ENCODE data around the gene ALDH1L2. TPM values are rescaled to one million over a fixed set of nuclear protein-coding genes. Genes with fewer than 3 reads are reported as not detected.

ALDH1L2 gene
- total and polyA plus RNA-seq, 10 donors = 0.07 to 10.4 (median 3.2) TPM

DNA sequence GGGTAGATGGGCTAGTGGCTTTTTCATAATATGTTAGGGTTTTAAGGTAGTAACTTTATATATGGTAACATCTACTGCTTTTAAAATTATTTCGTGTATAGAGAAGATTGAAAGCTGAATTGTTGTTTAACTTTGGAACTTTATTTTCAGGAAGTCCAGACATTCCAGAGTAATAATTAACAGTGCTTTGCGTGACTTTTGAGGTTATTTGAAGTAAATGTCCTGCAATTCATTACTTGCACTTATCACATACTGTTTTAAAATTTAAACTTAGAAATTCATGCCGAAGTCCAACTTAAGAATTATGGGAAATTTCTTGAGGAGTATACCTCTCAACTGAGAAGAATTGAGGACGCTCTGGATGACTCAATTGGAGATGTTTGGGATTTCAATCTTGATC, 26.6 kb upstream of the ALDH1L2 start:
- no peaks in the 10 kb centered on the region for H3K9me3 ChIP-seq
- H3K4me1 ChIP-seq = peaks cover 19 to 81% (median 52%) of the 10 kb centered on the region in 6 donors
- DNase-seq = no peak
- WGBS, 5 donors = 53 to 65% (median 57%) methylated on average over 4 of the region's 4 CpGs
- H3K27me3 ChIP-seq (replicated peaks in 1 of 7) = peaks cover 0 to 9% (median 0%) of the 10 kb centered on the region in 7 donors
- H3K27ac ChIP-seq = peak overlapping the region in 6 of 8 donors; percentile 97 to 99 (median 99)
- TF ChIP-seq POLR2A (IDR thresholded peaks at IDR 0.05) (no peak), POLR2AphosphoS5 (IDR thresholded peaks at IDR 0.05) (no peak)
- TF ChIP-seq, protein P1, sequence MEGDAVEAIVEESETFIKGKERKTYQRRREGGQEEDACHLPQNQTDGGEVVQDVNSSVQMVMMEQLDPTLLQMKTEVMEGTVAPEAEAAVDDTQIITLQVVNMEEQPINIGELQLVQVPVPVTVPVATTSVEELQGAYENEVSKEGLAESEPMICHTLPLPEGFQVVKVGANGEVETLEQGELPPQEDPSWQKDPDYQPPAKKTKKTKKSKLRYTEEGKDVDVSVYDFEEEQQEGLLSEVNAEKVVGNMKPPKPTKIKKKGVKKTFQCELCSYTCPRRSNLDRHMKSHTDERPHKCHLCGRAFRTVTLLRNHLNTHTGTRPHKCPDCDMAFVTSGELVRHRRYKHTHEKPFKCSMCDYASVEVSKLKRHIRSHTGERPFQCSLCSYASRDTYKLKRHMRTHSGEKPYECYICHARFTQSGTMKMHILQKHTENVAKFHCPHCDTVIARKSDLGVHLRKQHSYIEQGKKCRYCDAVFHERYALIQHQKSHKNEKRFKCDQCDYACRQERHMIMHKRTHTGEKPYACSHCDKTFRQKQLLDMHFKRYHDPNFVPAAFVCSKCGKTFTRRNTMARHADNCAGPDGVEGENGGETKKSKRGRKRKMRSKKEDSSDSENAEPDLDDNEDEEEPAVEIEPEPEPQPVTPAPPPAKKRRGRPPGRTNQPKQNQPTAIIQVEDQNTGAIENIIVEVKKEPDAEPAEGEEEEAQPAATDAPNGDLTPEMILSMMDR (IDR thresholded peaks at IDR 0.05 in 8 of 11, conservative IDR thresholded peaks at IDR 0.05 in 3 of 11) = no peak
- intact Hi-C loops (cut with DNase I; ENCODE audit: low total_unique reads) = no loop called here
- H3K4me3 ChIP-seq = peak overlapping the region in 3 of 8 donors; percentile 91 to 97 (median 91)
- H3K36me3 ChIP-seq = peaks cover 0 to 50% (median 21%) of the 10 kb centered on the region in 6 donors

DNA sequence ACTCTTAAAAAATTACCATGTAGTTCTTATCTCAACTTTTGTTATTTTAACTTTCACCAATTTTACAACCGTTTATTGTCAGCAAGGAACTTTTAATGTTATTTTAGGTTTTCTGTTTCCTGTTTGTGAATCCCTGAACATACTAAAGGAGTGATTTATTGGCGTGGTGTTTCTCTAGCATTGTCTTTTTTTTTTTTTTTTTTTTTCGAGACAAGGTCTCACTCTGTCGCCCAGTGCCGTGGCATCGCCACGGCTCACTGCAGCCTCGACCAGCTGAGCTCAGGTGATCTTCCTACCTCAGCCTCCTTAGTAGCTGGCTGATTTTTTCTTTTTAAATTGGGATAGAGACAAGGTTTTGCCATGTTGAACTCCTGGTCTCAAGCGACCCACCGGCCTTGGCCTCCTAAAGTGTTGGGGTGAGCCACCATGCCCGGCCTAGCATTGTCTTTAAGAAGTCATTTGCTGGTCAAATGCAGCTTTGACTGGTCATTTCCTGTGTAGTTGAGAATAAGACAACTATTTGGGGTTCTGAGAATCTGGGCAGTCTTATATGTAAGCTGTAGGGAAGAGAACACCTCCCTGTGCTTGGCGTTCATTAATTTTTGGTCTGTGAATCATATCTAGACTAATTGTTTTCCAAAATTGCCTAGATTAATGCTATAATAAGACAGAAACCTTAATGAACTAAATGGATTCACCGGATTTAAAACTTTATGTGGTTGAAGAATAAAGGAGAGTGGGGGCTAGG, 25.4 kb upstream of the ALDH1L2 start:
- 8 to 23% (median 12%) methylated on average over 13 of the region's 13 CpGs for WGBS, 5 donors
- intact Hi-C loops (cut with DNase I; ENCODE audit: low total_unique reads) = no loop called here

DNA sequence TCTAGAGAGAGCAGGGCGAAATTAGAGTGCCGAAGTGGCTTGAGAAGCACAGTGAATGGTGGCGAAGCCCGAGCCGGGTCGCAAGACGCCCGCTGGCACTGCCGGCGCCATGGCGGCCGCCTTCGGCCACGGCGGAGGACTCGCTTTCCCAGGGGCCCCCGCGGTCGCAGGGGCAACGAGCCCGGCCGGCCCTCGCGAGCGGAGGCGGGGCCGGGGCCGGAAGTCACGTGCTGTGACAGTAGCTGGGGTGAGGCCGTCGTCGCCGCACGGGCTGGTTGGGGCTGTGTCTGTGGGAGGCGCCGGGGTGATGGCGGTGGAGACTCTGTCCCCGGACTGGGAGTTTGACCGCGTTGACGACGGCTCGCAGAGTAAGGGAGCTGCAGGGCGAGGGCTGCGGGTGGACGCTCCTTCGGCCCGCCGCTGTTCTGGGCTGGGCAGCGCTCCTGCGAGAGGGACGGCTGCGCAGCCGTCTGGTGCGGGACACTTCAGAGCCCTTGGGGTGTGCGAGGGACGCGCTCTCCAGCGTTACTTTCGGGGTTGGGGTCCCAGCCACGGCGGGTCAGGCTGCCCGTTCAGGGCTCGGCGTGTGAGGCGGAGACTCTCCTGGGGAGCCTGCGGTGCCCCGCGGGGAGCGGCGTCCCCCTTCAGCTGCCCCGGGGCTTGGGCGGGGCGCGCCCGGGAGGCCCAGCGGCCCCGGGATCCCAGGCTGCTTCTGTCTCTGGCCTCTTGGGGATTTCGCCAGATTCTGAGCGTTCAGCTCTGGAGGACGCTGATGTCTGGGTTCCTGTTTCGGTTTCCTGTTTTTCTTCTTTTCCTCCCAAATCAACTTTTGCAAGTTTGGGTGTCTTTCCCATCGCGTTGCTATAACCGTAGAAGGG, 23.5 kb upstream of the ALDH1L2 start, which contains the start of gene WASHC4:
Gene WASHC4, plus strand, starts transcription at position 238 of the 878 bp plus-strand sequence. Its CDS starts 70 bp downstream, at position 308.
- Histone ChIP-seq H3K27me3 (replicated peaks in 1 of 7) (peaks cover 0 to 17% (median 0%) of the 10 kb centered on the region in 7 donors), H3K27ac (peak within 1 kb of the TSS; percentile 97 to 99 (median 98)), H3K9me3 (peaks cover 0 to 4% (median 0%) of the 10 kb centered on the region in 8 donors), H3K36me3 (peaks cover 0 to 19% (median 8%) of the 10 kb centered on the region in 6 donors), H3K4me1 (peaks cover 19 to 54% (median 41%) of the 10 kb centered on the region in 6 donors), H3K4me3 (peak within 1 kb of the TSS; percentile 78 to 97 (median 91))
- TF ChIP-seq POLR2A (IDR thresholded peaks at IDR 0.05) (peak; percentile 54 to 97 (median 74)), POLR2AphosphoS5 (IDR thresholded peaks at IDR 0.05) (peak; percentile 98 to 99 (median 99))
- TF ChIP-seq, protein P1 (IDR thresholded peaks at IDR 0.05 in 8 of 11, conservative IDR thresholded peaks at IDR 0.05 in 3 of 11) = peak in 3 of 11 experiments; percentile 9 to 39 (median 24)
- intact Hi-C loops (cut with DNase I; ENCODE audit: low total_unique reads) = no loop called here
- 0% methylated on average over 55 to 85 of the region's 85 CpGs for WGBS, 5 donors
- peak; percentile 100 for DNase-seq

More for the DNA sequence above, 25.4 kb upstream of the ALDH1L2 start:
- peaks cover 0 to 4% (median 0%) of the 10 kb centered on the region in 8 donors for H3K9me3 ChIP-seq
- DNase-seq = peak; percentile 79
- H3K4me1 ChIP-seq = peaks cover 19 to 73% (median 52%) of the 10 kb centered on the region in 6 donors
- peak overlapping the region in 7 of 8 donors; percentile 97 to 99 (median 99) for H3K27ac ChIP-seq
- H3K4me3 ChIP-seq = peak overlapping the region; percentile 12 to 97 (median 91)
- peak in 1 of 3 donors; percentile 27 for TF ChIP-seq POLR2AphosphoS5 (IDR thresholded peaks at IDR 0.05)
- TF ChIP-seq, protein P1 (IDR thresholded peaks at IDR 0.05 in 8 of 11, conservative IDR thresholded peaks at IDR 0.05 in 3 of 11) = no peak
- peaks cover 0 to 14% (median 0%) of the 10 kb centered on the region in 7 donors for H3K27me3 ChIP-seq (replicated peaks in 1 of 7)
- peaks cover 0 to 38% (median 14%) of the 10 kb centered on the region in 6 donors for H3K36me3 ChIP-seq
